LHCN-M2 (cell line): ENCODE data around the gene TDRD1. TPM values are rescaled to one million over a fixed set of nuclear protein-coding genes. Genes with fewer than 3 reads are reported as not detected.

Experiments used
- DNase-seq: peaks from one replicate; pipeline ENCODE4 v3.0.0-alpha.2; 2012; ENCODE audit warnings: low read depth
- total RNA-seq: library from RNA; depleted of rRNA; stranded (reverse); fragments of >200 nt; gene quantifications from 2 replicates; pipeline ENCODE4 v1.2.3, GENCODE V29; 2014

Gene TDRD1
- total RNA-seq, 1 experiment from 2014 or later = 0.06 TPM

- DNase-seq = no peak
These were observed 3.5 kb upstream of the TDRD1 start for GRCh38 chr10:114175667-114176066.

- no peak for DNase-seq
These were observed 2.6 kb upstream of the TDRD1 start for GRCh38 chr10:114176511-114176910.

- DNase-seq = no peak
These were observed 594 bp downstream of the TDRD1 start for GRCh38 chr10:114179747-114180146.

GRCh38 chr10:114180937-114181336, 1.8 kb downstream of the TDRD1 start:
- no peak for DNase-seq

GRCh38 chr10:114181971-114182370, 2.8 kb downstream of the TDRD1 start:
- peak; percentile 90 for DNase-seq

GRCh38 chr10:114183563-114183962, 4.4 kb downstream of the TDRD1 start:
- DNase-seq = no peak

- no peak for DNase-seq
These were observed 5.1 kb downstream of the TDRD1 start for GRCh38 chr10:114184276-114184675.

GRCh38 chr10:114188001-114188400, 8.8 kb downstream of the TDRD1 start:
- DNase-seq = no peak

- DNase-seq = no peak
These were observed 9.7 kb downstream of the TDRD1 start for GRCh38 chr10:114188900-114189299.

- no peak for DNase-seq
These were observed 10.5 kb downstream of the TDRD1 start for GRCh38 chr10:114189700-114190099.

GRCh38 chr10:114195079-114195478, 15.9 kb downstream of the TDRD1 start:
- no peak for DNase-seq

- DNase-seq = no peak
These were observed 20.1 kb downstream of the TDRD1 start for GRCh38 chr10:114199239-114199638.

GRCh38 chr10:114202812-114203211, 23.7 kb downstream of the TDRD1 start:
- no peak for DNase-seq

- DNase-seq = no peak
These were observed 27.7 kb downstream of the TDRD1 start for GRCh38 chr10:114206902-114207301.

- DNase-seq = no peak
These were observed 28.2 kb downstream of the TDRD1 start for GRCh38 chr10:114207349-114207748.

GRCh38 chr10:114208351-114208750, 29.2 kb downstream of the TDRD1 start:
- DNase-seq = no peak

GRCh38 chr10:114212153-114212552, 33.0 kb downstream of the TDRD1 start:
- no peak for DNase-seq

GRCh38 chr10:114215033-114215432, 35.9 kb downstream of the TDRD1 start:
- no peak for DNase-seq

- DNase-seq = no peak
These were observed 41.1 kb downstream of the TDRD1 start for GRCh38 chr10:114220281-114220680.

GRCh38 chr10:114221235-114221634, 42.1 kb downstream of the TDRD1 start:
- DNase-seq = no peak

GRCh38 chr10:114223066-114223465, 43.9 kb downstream of the TDRD1 start:
- DNase-seq = no peak

GRCh38 chr10:114228156-114228555, 49.0 kb downstream of the TDRD1 start:
- DNase-seq = no peak

GRCh38 chr10:114232561-114233176, 53.5 kb downstream of the TDRD1 start:
- DNase-seq = no peak

- DNase-seq = no peak
These were observed 54.3 kb downstream of the TDRD1 start for GRCh38 chr10:114233482-114233881.
